ENCODE measurements around the gene SLC37A1. TPM values are rescaled to one million over a fixed set of nuclear protein-coding genes. Genes with fewer than 3 reads are reported as not detected.

SLC37A1 gene
- total and polyA plus RNA-seq, 4 donors = 2.0 to 7.2 (median 4.3) TPM

DNA sequence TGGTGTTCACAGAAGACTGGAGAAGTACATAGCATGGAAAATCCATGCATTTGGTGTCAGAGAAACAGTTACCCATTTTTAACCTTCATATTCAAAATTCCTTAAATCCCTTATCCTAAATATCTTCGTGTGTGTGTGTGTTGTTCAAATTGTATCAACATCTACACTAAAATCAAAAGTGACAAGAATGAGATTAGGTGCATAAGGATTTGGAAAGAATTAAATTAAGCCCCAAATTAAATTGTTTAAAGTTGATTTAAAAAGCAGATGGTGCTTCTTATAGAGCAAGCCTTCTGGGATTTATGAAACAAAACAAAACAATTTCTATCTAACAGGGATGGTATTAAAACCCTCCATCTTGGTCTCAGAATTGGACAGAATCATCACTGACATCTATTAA lies 22.3 kb upstream of the SLC37A1 start:
- no peak overlapping the region for H3K27ac ChIP-seq (ENCODE audit: low read depth in 1 of 2, low read length in 2 of 2)
- no peak overlapping the region for H3K9ac ChIP-seq (ENCODE audit: low read depth in 1 of 2, low read length in 2 of 2)
- no peaks in the 10 kb centered on the region for H3K9me3 ChIP-seq (ENCODE audit: control insufficient read depth in 4 of 4, low read length in 3 of 4)
- H3K36me3 ChIP-seq (ENCODE audit: control insufficient read depth in 4 of 4, insufficient read depth in 3 of 4, low read depth in 1 of 4, low read length in 3 of 4) = no peaks in the 10 kb centered on the region
- no peak for DNase-seq (ENCODE audit: low spot score)
- peaks cover 0 to 9% (median 7%) of the 10 kb centered on the region in 4 donors for H3K4me1 ChIP-seq (ENCODE audit: control insufficient read depth in 4 of 4, insufficient read depth in 4 of 4, low read length in 3 of 4)
- no peak for TF ChIP-seq SP1 (IDR thresholded peaks at IDR 0.05)
- no peak for TF ChIP-seq FOXA1 (IDR thresholded peaks at IDR 0.05)
- TF ChIP-seq, protein P1, sequence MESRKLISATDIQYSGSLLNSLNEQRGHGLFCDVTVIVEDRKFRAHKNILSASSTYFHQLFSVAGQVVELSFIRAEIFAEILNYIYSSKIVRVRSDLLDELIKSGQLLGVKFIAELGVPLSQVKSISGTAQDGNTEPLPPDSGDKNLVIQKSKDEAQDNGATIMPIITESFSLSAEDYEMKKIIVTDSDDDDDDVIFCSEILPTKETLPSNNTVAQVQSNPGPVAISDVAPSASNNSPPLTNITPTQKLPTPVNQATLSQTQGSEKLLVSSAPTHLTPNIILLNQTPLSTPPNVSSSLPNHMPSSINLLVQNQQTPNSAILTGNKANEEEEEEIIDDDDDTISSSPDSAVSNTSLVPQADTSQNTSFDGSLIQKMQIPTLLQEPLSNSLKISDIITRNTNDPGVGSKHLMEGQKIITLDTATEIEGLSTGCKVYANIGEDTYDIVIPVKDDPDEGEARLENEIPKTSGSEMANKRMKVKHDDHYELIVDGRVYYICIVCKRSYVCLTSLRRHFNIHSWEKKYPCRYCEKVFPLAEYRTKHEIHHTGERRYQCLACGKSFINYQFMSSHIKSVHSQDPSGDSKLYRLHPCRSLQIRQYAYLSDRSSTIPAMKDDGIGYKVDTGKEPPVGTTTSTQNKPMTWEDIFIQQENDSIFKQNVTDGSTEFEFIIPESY (IDR thresholded peaks at IDR 0.05) = no peak
- no peak for TF ChIP-seq HNF4G (IDR thresholded peaks at IDR 0.05)
- TF ChIP-seq, protein P2, sequence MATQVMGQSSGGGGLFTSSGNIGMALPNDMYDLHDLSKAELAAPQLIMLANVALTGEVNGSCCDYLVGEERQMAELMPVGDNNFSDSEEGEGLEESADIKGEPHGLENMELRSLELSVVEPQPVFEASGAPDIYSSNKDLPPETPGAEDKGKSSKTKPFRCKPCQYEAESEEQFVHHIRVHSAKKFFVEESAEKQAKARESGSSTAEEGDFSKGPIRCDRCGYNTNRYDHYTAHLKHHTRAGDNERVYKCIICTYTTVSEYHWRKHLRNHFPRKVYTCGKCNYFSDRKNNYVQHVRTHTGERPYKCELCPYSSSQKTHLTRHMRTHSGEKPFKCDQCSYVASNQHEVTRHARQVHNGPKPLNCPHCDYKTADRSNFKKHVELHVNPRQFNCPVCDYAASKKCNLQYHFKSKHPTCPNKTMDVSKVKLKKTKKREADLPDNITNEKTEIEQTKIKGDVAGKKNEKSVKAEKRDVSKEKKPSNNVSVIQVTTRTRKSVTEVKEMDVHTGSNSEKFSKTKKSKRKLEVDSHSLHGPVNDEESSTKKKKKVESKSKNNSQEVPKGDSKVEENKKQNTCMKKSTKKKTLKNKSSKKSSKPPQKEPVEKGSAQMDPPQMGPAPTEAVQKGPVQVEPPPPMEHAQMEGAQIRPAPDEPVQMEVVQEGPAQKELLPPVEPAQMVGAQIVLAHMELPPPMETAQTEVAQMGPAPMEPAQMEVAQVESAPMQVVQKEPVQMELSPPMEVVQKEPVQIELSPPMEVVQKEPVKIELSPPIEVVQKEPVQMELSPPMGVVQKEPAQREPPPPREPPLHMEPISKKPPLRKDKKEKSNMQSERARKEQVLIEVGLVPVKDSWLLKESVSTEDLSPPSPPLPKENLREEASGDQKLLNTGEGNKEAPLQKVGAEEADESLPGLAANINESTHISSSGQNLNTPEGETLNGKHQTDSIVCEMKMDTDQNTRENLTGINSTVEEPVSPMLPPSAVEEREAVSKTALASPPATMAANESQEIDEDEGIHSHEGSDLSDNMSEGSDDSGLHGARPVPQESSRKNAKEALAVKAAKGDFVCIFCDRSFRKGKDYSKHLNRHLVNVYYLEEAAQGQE (IDR thresholded peaks at IDR 0.05) = no peak
- TF ChIP-seq HNF4A (conservative IDR thresholded peaks at IDR 0.05) = no peak
- TF ChIP-seq JUND (IDR thresholded peaks at IDR 0.05) = no peak
- TF ChIP-seq FOXA2 (IDR thresholded peaks at IDR 0.05) = no peak
- no peak for TF ChIP-seq ATF3 (IDR thresholded peaks at IDR 0.05)
- no peak overlapping the region for H3K4me3 ChIP-seq (ENCODE audit: low read depth in 1 of 3, low read length in 3 of 3)
- H3K27me3 ChIP-seq (ENCODE audit: control insufficient read depth in 4 of 4, insufficient read depth in 4 of 4, low read length in 3 of 4) = no peaks in the 10 kb centered on the region
- WGBS = 61% methylated on average over 1 of the region's 1 CpG

GRCh38 chr21:42492201-42492600 lies 21.5 kb upstream of the SLC37A1 start:
- no peak overlapping the region for H3K9ac ChIP-seq (ENCODE audit: low read depth in 1 of 2, low read length in 2 of 2)
- peaks cover 5 to 15% (median 9%) of the 10 kb centered on the region in 4 donors for H3K4me1 ChIP-seq (ENCODE audit: control insufficient read depth in 4 of 4, insufficient read depth in 4 of 4, low read length in 3 of 4)
- no peaks in the 10 kb centered on the region for H3K9me3 ChIP-seq (ENCODE audit: control insufficient read depth in 4 of 4, low read length in 3 of 4)
- H3K27me3 ChIP-seq (ENCODE audit: control insufficient read depth in 4 of 4, insufficient read depth in 4 of 4, low read length in 3 of 4) = no peaks in the 10 kb centered on the region
- no peaks in the 10 kb centered on the region for H3K36me3 ChIP-seq (ENCODE audit: control insufficient read depth in 4 of 4, insufficient read depth in 3 of 4, low read depth in 1 of 4, low read length in 3 of 4)
- no peak overlapping the region for H3K27ac ChIP-seq (ENCODE audit: low read depth in 1 of 2, low read length in 2 of 2)
- no peak for DNase-seq (ENCODE audit: low spot score)
- TF ChIP-seq JUND (IDR thresholded peaks at IDR 0.05) (no peak), RXRA (IDR thresholded peaks at IDR 0.05) (no peak), EGR1 (IDR thresholded peaks at IDR 0.05; ENCODE audit: low read depth in 2 of 2) (no peak), CTCF (IDR thresholded peaks at IDR 0.05; ENCODE audit: low read depth, low read length, missing input control) (no peak), FOXA1 (IDR thresholded peaks at IDR 0.05) (no peak)
- H3K4me3 ChIP-seq (ENCODE audit: low read depth in 1 of 3, low read length in 3 of 3) = no peak overlapping the region
- 81% methylated on average over 8 of the region's 8 CpGs for WGBS

Measured in liver (tissue), 9 donors.